ENCODE measurements around the gene BATF.

- TF ChIP-seq POLR2A (IDR thresholded peaks at IDR 0.05), result no peak
- no peak for TF ChIP-seq CTCF (IDR thresholded peaks at IDR 0.05)
Observed at GRCh38 chr14:75519394-75519793, 2.9 kb upstream of the BATF start.

Data from Peyer's patch (tissue), 4 donors.